GM21737 (cell line): Measurements from ENCODE around the gene UFM1.
"Not testable (repeated sequence)": the region's sequence is repeated elsewhere in the genome, so short reads cannot be mapped to it uniquely, and the experiment has no call there.

Experiments used
- ATAC-seq: cut with Tn5 transposase; IDR thresholded peaks from one replicate; pipeline ENCODE4 v1.9.1; 2021; ENCODE audit warnings: mild to moderate bottlenecking, moderate library complexity; ENCODE audit not compliant: unreplicated experiment

UFM1 gene

GRCh38 chr13:38349390-38350113 is at the start of gene UFM1:
Gene UFM1, plus strand, starts transcription at chr13:38349851. Its CDS starts 69 bp downstream, at chr13:38349920.
- peak; percentile 97 for ATAC-seq

DNA sequence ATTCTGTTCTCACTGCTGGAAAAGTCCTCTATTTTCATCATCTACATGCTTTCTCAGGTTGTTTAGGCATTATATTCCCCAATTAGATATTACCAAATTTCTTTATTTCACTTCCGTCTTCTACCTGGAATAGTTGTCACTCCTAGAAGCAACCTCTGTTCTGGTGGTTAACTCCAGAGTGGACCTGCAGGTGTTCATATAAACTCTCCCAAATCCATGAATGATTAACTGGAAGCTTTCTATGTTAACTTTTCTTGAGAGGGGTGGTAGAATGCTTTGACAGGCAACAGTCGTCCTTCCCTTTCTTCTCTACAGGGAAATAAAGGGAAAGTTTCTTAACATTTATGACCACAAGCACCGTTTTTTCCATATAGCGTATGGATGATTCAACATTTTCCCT is 48.4 kb upstream of the UFM1 start:
- no peak for ATAC-seq

DNA sequence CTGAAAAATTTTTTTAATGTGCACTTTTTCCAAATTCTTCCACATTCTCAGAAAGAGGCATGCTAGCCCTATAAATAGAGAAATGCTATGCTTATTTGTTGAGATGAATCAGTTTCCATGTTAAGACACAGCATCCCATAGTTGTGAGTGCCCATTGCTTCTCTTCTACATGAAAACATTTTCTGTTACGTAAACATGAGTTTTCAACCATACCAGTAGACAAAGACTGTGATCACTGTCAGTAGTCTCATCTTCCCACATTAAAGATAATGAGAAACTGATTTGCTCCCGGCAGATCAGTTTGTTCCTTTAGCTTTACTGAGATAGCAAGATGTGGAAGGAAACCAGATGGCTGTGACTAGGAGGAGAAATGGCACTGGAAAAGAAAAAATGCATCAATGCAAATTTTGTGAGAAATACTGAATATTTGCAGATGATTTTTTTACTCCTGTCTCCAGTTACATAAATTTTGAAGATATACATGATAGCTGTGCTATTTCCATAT is 45.8 kb upstream of the UFM1 start:
- ATAC-seq, result no peak

- no peak for ATAC-seq
Observed at GRCh38 chr13:38308736-38309135, 40.9 kb upstream of the UFM1 start.

GRCh38 chr13:38309397-38309796 is 40.3 kb upstream of the UFM1 start:
- ATAC-seq, result no peak

DNA sequence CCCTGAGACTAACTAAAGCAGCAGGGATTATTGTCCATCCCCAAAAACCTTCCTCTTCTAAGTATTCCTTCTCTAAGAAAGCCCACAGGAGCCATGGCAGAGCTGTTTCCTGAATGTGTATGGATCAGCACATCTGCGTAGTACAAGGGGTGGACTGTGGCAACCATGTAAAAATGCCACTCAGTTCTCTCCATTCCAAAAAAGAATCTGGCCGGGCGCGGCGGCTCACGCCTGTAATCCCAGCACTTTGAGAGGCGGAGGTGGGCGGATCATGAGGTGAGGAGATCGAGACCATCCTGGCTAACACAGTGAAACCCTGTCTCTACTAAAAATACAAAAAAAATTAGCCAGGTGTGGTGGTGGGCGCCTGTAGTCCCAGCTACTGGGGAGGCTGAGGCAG is 38.5 kb upstream of the UFM1 start:
- ATAC-seq, result not testable (repeated sequence)

- no peak for ATAC-seq
Observed at GRCh38 chr13:38316129-38316528, 33.5 kb upstream of the UFM1 start.

DNA sequence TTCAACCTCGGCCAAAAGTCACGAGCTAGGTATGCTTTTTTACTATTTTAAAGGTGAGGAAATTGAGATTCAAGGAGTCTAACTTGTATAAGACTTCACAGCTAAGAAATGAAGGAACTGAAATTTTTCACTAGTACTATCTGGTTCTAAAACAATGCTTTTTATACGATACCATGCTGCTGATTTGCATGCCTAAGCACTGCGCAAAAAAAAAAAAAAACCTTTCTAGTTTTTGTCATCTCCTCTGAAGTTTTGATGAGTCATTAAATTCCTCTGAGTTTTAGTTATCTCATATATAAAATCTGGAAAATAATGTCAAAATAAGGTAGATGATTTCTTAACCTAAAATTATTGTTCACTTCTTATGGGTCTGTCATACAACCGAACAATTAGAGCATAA is 28.0 kb upstream of the UFM1 start:
- ATAC-seq, result no peak

DNA sequence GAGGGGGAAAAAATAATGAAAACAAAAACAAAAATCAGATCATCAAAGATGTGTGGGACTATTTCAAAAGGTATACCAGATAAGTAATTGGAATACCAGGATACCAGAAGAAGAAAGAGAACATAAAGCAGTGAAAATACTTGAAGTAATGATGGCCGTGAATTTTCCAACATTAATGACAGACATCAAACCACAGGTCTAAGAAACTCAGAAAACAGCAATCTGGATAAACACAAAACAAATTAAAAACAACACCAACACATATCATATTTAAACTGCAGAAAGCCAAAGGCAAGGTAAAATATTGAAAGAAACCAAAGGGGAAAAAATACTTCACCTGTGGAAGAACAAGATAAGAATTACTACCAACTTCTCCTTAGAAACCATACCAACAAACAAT is 24.2 kb upstream of the UFM1 start:
- ATAC-seq, result no peak

DNA sequence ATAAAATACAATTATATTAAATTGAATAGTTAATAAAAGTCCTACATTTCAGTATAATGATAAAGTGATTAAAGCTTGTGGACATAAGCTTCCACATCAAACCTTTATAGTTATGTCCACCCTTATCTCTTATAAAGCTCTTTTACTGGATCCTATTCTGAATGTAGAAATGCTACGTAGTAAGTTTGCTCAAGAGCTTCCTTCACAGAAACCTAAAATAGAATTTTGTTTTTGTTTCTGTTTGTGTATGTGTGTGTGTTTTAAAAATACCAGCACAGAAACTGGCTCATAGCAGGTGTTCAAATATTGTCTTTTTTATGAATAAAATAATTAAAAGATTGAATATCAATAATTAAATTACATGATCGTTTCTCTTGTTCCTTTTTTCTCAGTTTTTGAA is 21.0 kb upstream of the UFM1 start:
- ATAC-seq, result no peak

DNA sequence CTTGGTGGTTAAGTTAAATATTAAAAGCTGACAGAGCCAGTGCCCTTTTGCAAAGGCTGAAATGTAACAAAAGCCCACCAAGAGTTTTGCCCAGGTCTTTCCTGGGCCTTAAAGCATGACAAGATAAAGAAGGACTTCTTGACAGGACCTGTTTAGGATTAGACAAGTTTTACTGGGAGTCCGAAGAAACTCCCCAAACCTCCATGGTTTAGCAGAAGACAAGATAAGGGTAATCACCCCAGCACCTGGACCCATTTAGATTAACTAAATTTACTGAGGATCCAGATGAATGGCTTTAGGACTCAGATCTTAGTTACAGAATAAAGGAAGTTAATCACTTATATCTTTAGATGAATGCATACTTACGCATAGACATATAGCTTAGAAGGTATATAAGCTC is 14.8 kb upstream of the UFM1 start:
- no peak for ATAC-seq

DNA sequence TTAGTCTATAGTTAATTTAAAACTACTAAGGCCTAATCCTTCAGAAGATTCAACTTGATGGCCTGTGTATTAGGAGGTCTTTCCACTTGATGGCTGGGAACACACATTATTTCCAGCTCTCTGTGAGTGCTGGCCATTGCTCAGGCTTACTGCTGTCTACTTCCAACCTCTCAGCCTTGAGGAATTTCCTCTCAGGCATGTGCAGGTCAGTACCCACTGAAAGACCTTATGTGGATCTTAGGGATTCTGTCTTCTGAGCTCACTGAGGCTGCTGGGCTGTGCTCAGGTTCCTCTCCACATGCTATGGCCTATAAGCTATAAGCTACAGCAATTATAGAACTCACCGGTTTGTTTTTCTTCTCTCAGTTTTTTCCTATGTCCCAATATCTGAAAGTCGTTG is 11.6 kb upstream of the UFM1 start:
- ATAC-seq, result no peak

DNA sequence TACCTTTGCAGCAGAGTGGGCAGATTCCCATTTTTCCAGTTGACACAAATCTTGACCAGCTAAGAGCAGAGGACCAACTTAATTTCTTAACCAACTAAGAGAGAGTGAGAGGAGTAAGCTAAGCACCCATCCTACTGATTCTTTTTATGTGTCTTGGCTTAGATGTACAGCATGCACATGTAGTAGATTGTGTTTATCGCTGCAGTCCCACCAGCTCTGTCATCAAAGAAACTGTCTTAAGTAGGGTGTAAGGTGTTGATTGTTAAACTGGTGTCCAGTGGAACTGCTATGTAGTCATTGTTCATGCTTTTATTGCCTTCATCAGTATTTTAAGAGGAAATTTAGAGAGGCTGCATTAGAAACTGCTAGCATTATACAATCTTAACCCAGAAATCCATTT is 9.0 kb upstream of the UFM1 start:
- ATAC-seq, result no peak

DNA sequence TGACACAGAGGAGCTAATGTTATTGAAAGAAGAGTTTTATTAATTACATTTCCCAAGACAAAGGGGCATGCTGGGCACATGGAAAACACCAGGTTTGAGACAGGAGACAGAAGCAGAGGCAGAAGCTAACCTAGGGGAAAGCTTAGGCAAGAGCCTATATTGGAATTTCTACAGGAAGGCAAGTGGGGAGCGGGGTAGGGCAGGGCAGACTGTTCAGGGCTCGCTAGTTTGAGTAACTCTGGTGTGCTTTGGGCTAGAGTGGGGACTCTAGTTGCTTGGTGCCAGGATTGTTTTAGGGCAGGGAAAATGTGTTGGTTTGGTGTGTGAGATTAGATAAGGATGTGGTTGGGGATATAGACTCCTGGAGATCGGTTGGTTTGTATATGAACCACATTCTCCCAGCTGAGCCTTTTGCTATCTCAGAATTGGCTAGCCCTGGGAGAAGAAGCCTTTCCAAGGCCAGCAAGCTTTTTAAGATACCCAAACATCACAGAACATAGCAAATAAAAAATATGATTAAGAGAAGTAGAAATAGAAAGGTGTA is 8.4 kb upstream of the UFM1 start:
- no peak for ATAC-seq

DNA sequence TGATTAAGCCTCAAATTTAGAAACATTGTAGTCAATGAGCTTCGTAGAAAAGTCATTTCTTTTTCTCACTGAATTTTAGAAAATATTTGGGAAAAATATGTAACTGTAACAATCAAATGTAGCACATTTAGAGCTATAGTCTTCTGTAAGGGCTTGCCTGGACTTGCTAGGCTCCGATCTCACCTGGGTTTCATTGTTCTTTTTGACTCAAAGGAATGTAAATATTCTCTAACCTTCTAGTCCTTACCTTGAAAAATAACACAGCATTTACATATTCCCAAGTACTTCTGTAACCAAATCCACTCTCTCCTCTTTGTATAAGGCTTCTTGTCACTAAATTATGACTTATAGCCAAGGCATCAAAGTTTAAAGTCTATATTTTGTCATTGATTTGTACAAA is 2.9 kb upstream of the UFM1 start:
- no peak for ATAC-seq

DNA sequence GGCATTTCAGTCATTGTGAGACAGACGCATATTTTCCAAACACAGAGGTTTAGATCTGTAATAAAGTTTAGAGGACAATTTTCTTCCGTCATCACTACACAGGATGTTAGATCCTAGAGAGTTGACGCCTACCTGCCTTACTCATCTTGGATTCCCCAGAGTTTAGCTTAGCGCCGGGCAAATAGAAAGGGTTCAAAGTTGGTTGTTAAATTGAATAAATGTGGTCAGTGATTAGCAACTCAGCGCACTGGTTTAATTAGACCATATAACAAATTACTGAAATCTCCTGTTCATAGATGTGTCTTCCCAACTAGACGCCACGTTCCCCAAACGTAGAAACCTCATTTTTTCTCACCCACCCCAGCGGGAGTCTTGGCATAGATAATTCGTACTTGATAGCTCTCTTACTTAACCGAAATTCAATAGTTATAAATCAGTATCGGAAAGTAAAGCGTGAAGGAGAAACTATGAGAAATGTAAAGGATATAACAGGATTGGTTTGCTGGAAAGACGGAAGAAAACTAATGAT is 726 bp upstream of the UFM1 start:
- ATAC-seq, result peak; percentile 3

GRCh38 chr13:38350114-38350617 is 515 bp downstream of the UFM1 start:
- ATAC-seq, result peak; percentile 30

DNA sequence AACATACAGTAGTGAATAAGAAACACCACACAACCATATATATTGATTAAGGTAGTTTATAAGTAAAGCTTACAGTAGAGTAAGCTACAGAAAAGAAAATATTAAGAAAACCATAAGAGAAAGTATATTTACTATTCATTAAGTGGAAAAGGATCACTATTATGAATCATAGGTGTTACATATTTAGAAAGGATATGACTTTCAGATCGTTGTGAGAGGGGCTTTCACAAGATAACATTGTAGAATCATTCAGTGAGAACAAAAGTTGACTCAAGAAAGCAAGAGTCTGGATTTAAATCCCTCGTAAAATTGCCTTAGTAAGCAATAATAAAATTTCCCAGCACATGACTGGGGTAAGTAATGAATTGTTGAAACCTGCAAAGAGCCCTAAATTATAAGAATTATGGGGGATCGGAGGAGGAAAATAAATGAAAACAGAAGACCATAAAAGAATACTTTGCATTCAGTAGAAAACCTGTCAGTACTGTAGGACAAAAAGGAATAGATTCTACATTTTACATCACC is 6.0 kb downstream of the UFM1 start:
- no peak for ATAC-seq

DNA sequence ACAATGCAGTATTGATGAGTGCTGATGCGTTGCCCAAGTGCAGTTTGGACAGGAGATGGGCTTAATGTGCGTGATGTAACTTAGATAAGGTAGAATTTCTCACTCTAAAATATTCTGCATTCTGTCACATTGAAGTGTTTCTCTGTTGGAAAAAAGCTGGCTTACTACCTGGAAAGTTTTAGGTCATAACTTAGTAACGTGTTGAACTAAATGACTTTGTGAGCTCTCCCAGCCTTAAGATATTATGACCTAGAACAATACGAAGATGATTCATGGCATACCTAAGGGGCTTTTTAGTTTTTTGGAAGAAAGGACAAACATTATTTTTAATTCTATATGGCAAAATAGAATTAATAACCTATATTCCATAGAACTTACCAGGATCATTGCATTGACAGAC is 9.0 kb downstream of the UFM1 start:
- no peak for ATAC-seq

DNA sequence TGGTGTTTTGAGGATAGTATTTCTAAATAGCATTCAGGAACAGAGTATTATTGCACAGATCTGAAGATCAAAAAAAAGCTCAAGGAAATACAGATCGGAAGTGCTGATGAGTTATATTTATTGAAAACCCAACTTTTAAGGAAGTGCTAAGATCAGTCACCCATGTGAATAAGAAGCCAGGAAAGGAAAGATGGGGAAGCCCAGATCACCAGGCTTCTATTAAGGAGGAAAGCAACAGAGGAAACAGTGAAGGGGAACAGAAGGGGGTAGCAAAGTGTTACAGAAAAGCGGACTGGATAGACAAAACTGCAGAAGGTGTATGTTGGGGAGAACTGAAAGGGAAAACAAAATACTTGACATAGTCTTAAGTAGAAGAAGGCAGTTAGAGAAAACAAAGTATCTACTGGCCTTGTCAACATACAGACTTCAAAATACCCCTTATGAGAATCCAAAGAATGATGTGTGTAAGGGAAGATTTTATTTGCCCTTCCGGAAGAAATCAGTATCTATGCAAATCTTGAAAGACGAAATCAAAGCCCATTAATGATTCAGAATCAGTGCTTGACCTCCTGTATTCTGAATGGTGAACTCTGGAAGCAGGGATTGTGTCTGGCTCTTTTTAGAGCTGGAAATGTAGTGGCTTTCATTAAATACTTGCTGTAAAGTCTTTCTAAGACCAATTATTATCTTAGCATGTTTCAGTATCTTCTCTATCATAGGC is 12.1 kb downstream of the UFM1 start:
- ATAC-seq, result no peak

DNA sequence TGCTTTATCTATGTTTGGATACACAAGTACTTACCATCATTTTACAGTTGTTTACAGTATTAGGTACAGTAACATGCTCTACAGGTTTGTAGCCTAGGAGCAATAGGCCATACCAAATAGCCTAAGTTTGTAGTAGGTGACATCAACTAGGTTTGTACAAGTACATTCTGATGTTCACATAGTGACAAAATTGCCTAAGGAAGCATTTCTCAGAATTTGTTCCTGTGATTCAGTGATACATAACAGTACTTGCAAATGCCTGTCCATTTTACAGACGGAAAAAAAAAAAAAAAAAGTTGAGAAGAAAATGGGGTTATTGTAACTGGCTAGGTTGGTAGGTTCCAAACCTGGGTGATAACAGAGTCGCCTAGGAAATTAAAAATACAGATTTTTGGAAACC is 13.6 kb downstream of the UFM1 start:
- ATAC-seq, result no peak
